T1000 (cell line): Measurements from ENCODE around the gene ZC3H12D.
A peak's percentile ranks its signal among the peaks of the same experiment; 100 is the strongest.

ENCODE experiments used
- DNase-seq: peaks from one replicate; lab custom pipeline; 2025; ENCODE audit warnings: mixed read lengths; lab: John Stamatoyannopoulos, UW

ZC3H12D gene

DNA sequence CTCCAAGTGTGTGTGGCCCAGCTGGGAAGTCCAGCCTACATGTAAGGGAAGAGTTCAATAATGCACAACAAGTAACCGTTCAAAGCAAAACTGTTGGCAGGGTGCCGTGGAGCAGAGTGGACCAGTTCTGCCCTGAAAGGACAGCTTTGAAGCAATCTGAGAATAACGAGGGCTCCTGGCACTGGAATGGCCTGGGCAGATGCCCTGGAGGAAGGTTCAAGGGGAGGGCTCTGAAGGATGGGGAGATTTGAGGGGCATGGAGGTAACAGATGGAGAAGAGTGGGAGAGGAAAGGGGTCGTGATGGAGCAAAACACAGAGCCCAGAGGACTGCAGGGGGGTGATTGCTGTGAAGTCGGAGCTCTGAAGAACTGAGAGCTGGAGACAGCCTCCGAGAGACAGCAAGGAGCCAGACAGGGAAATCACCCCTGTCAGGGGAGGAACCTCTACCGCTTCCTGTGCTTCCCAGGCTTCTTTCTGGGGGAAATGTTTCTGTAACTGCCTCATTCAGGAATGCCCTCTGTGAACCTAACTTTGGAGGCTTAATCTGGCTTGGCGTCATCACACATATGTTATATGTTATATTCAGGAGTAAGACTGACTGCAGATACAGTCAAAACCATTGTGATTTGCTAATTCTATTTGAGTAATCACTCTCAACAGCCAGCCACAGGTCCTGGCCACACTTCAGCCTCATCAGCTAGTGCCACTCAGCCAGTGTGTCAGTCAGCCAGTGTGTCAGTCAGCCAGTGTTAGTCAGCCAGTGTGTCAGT lies 41.2 kb downstream of the ZC3H12D start:
- DNase-seq, result no peak

GRCh38 chr6:149441740-149442139 lies 43.1 kb downstream of the ZC3H12D start:
- no peak for DNase-seq

DNA sequence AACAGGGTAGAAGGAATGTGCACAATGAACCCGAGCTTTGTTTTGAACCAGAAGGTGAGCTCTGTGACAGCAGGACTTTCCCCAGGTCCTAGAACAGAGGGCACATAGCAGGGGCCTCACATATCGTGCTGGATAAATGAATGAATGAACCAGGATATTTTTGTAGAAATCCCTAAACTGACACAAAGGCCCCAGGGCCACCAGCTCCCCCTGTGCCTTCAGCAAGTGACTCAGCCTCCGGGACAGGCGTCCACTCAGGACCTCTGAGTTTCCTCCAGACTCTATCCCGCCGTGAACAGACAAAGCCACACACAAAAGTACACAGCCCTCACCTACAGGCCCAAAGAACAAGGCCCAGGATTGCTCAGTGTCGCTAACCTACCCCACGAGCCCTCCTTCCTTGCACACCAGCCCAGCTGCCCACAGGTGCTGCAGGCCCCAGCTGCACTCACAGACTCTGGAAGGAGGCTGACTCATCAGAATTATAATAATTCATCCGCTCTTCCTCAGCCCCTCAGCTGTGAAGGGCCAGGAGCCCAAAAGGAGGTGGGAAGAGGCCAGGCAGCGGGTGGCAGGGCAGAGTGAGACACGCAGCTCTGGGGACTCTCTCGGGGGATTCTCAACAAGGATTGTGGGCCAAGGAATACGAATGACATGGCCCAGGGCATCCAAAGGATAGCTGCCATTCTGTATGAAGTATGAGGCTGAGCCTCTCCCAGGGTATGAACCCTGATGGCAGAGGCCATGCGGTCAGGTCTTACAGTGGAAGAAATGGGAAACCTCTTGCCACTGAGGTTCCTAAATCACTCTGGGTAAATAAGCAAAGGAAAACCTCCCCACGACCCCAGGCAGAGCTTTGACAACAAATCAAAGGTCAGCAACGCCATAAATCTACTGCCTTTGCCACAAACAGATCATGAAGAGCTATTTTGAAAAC lies 43.8 kb downstream of the ZC3H12D start:
- no peak for DNase-seq

DNA sequence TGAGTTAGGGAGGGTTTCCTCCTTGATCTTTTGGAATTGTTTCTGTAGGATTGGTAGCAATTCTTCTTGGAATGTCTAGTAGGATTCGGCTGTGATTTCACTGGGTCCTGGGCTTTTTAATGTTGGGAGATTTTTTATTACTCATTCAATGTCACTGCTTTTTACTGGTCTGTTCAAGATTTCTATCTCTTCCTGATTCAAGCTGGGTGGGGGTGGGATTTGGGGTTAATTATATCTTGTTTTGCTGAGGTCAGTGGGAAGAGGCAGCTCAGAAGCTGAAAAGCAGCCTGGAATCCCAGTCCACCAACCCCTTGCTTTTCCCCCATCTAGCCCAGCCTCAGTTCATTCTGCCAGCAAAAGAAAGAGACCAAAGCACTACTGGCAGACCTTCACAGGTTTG lies 45.2 kb downstream of the ZC3H12D start:
- no peak for DNase-seq

GRCh38 chr6:149438855-149439254 lies 46.0 kb downstream of the ZC3H12D start:
- DNase-seq, result no peak

DNA sequence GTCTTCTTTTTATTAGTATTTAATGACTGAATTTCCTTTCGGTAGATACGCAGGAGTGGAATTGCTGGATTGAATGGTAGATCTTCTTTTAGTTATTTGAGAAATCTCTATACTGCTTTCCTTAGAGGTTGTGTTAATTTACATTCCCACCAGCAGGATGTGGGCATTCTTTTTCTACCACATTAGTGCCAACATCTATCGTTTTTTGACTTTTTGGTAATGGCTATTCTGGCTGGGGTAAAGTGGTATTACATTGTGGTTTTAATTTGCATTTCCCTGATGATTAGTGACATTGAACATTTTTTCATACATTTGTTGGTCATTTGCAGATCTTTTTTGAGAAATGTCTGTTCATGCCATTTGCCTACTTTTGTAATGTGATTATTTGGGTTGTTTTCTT lies 47.6 kb downstream of the ZC3H12D start:
- DNase-seq, result no peak

DNA sequence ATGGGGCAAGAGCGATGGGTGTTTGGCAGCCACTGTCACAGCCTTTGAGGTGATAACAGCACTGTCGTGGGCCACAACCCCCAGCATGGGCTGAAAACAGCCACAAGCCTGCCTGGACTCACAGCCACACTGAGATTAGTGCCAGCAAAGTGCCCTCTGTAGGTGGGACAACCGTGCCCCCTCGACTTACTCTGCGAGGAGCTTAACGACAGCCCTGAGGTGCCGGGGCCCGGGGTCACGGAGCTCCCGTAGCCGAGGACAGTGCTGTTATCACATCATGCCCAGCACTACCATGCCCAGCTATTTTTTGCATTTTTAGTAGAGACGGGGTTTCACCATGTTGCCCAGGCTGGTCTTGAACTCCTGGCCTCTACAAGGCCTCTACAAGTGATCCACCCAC lies 48.2 kb downstream of the ZC3H12D start:
- DNase-seq, result no peak

- no peak for DNase-seq
These were observed 48.8 kb downstream of the ZC3H12D start for GRCh38 chr6:149435919-149436586.

GRCh38 chr6:149433881-149434280 lies 50.9 kb downstream of the ZC3H12D start:
- DNase-seq, result no peak

DNA sequence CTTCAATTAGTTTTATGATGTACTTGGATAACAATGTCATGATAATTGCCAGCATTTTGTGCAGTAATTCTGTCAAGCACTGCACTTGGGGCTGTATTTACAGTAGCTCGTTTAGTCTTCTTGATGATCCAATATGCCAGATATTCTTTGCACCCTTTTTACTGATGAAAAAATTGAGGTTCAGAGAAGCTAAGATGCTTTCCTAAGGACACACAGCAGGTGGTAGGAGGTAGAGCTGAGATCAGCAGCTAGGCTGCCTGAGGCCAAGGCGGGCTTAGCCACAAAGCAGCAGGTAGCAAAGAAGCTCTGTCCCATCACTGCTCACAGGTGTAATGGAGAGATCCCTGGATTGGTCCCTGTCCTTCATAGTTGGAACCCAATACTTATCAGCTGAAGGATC lies 51.4 kb downstream of the ZC3H12D start:
- no peak for DNase-seq

DNA sequence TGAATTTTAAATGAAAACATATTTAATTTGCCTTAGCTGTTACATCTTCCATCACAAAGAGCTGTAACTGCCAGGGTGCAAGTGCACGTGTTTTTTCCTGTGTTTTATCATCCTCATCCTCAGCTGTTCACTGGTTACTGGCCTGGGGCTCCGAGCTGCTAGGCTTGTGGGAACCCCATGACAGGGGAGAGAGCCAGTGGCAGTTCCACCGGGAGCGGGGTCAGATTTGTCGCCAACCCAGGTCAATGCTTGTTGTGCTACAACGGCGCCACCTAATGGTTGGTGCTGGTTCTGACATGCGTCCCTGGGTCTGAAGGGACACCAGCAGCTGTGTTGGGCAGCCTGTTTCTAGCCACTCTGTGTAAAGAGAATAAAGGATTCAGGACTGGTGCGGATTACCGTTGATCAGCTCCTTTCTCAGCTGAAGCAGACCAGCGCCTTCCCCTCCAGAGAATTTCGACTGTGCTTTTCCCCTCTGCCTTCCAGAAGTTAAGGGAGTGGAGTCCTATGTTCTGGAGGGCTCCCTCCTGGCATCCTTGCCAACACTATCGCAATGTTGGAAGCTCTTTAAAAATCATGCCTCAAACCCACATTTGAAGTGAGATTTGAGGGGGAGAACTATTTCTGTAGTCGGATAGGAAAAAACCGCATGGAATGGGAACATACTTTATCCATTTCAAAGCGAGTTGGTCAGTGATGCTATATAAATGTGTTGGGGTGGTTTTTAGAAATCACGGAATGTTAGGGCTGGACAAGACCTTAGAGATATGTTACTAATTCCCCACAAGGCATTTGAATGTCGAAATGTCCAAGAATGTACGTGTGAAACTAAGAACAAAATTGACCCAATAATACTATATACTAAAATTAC lies 52.7 kb downstream of the ZC3H12D start:
- peak; percentile 70 for DNase-seq

DNA sequence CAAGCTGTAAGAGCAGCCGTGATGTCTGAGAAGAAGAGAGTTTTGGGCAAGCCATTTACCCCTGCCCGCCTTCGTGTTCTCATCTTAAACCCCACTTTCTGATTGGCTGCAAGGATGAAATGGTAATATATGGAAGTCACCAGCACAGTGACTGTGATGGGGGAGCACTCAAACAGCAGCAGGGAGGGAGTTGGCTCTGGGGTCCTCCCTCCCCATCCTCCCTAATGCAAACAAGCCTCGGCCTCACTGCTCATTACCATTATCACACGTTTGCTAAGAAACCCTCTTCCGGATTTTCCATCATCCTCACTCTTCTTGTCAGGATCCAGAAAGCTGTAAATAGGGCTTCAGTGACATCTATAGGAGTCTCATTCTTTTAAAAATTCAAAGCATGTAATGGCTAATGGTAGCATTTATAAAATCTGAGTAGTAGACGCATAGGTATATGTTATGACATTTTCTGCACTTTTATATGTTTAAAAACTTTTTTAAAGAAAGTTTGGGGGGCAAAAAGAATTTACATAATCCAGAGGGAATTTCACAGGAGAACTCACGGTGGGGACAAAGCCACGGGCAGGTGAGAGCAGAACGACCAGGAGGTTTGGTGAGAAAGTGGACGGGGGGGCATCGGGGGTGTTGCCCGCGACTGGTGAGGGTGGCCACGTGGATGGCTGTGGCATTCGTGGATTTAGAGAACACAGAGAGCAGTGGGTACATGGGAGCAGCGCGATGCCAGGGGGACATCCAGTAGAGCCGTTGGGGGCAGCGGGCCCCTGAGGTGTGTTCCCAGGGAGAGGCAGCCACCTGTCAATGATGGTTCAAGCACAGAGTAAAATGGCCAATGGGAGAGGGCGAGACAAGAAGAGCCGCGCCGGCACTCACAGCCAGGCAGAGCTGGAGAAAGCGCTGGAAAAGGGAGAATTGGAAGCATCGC lies 55.1 kb downstream of the ZC3H12D start:
- DNase-seq, result no peak

DNA sequence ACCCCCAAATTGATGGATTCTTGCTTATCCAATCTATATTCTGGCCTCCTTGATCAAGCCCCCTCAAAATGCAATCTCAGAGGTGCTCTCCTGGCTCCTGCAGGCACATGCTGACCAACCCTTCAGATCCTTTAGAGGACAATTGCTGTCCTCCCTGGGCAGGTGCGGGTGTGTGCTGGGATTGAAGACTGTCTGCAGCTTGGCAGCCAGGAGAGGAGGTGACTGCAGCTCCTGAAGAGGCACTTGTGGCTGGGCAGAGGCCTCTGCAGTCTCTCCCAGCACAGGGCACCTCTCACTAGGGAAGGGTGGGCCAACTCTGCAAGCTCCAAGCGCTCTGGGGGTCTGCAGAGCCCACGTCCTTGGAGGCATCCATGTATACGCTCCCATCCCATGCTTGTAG lies 56.2 kb downstream of the ZC3H12D start:
- DNase-seq, result no peak

- no peak for DNase-seq
These were observed 59.1 kb downstream of the ZC3H12D start for GRCh38 chr6:149425754-149426153.

DNA sequence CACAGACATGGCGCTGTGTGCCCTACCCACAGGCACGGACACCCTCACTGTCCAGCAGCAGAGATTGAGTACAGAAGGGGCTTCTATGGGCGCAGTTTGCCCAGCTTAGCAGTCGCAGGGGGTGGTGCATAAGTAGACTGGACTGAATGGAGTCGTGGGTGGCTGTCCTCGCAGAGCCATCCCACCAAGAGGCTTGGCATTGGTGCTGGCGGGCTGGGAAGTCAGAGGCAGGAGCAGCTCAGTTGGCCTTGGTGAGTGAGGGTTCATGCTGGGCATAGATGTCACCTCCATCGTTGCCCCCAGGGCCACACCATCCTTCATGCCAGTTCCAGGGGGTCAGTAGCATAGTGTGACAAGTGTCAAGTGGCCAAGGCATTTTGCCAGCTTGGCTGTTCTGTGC lies 59.6 kb downstream of the ZC3H12D start:
- DNase-seq, result no peak

GRCh38 chr6:149423964-149424440 lies 60.8 kb downstream of the ZC3H12D start:
- no peak for DNase-seq

DNA sequence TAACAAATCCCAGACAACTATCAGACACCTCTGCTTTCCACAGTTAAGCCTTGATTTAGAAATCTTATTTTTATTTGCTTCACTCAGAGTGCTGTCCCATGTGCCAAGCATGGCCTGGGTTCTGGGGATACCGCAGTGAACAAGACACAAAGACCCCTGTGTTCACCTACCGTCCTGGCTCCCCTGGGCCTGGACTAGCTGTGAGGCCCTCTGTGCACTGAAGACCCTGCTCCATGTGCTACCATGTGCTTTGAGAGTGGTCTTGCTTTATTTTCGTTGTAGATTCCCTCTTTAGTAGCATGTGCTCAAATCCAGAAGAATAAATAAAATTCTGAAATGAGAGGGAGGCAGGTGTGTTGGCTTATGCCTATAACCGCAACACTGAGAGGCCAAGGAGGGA lies 62.2 kb downstream of the ZC3H12D start:
- no peak for DNase-seq

- no peak for DNase-seq
These were observed 63.7 kb downstream of the ZC3H12D start for GRCh38 chr6:149421132-149421531.

DNA sequence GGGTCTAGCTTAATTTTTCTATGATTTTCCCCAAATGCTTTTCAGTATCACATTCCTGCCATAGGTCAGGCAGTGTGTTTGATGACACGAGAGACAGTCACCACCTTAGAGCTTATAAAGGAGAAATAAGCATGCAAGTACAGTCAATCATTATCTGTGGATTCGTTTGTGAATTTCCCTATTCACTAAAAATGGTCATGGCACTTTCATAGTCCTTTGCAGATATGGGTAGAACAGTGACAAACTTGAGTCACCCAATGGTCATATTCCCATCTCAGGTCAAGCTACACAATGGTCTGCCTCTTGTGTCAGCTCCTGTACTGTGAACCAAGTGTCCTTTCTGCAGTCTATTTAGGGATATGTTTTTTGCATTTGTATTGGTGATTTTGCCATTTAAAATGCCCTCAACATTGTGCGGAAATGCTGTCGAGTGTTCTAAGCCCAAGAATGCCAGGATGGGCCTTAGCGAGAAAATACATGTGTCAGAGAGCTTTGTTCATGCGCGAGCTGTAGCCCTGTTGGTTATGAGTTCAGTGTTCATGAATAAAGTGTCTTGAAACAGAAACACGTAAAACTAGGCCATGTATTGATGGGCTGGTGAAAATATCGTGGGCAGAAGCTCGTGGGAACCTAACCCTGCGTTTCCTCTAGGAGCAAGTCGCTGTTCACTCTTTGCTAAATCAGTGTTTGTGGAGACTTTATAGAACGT lies 65.0 kb downstream of the ZC3H12D start:
- no peak for DNase-seq

GRCh38 chr6:149414821-149415220 lies 70.0 kb downstream of the ZC3H12D start:
- DNase-seq, result no peak
